H1 (cell line): ENCODE data around the gene IRF9. TPM values are rescaled to one million over a fixed set of nuclear protein-coding genes. Genes with fewer than 3 reads are reported as not detected.
A peak's percentile ranks its signal among the peaks of the same experiment; 100 is the strongest.

Experiments
- ASH2L ChIP-seq: fragments of 200-600, 300-600 bp; sonication (generic); IDR thresholded peaks from one replicate; pipeline ENCODE4 v1.7.1; 2017; ENCODE audit warnings: low read length
- CBX5 ChIP-seq: fragments of 300-800, 300-1000 bp; sonication (generic); IDR thresholded peaks from 2 replicates; pipeline ENCODE4 v1.7.1; 2016; ENCODE audit warnings: antibody characterized with exemption, low read length, low read depth
- CTBP2 ChIP-seq: IDR thresholded peaks from 2 replicates; pipeline ENCODE4 v1.7.0; 2011; ENCODE audit warnings: borderline replicate concordance, mild to moderate bottlenecking, moderate library complexity, mixed read lengths, low read length; ENCODE audit not compliant: insufficient read depth, insufficient read length
- EP300 ChIP-seq, 2 experiments: IDR thresholded peaks; 1 replicate in 1 of 2; 2 replicates in 1 of 2; pipeline ENCODE4 v1.6.1; 2011 to 2012; ENCODE audit warnings: low read depth in 2 of 2, low read length in 2 of 2, mild to moderate bottlenecking in 2 of 2, borderline replicate concordance in 1 of 2, inconsistent platforms in 1 of 2, moderate library complexity in 1 of 2
- EZH2 ChIP-seq: fragments of 200-600 bp; sonication (generic); IDR thresholded peaks from 2 replicates; pipeline ENCODE4 v1.7.1; 2012; ENCODE audit warnings: low read depth, mild to moderate bottlenecking, moderate library complexity, low read length, inconsistent platforms; ENCODE audit not compliant: severe bottlenecking
- FOSL1 ChIP-seq: IDR thresholded peaks from 2 replicates; pipeline ENCODE4 v1.6.1; 2011; ENCODE audit warnings: mild to moderate bottlenecking, low read depth, low read length, moderate library complexity; ENCODE audit not compliant: insufficient read depth
- JUND ChIP-seq: IDR thresholded peaks from 2 replicates; pipeline ENCODE4 v1.6.1; 2011; ENCODE audit warnings: mild to moderate bottlenecking, improper control_type of control experiment, low read length
- MAX ChIP-seq: IDR thresholded peaks from 2 replicates; pipeline ENCODE4 v1.6.1; 2012; ENCODE audit warnings: inconsistent platforms
- NANOG ChIP-seq: IDR thresholded peaks from 2 replicates; pipeline ENCODE4 v1.6.1; 2011; ENCODE audit warnings: low read length, low read depth, mild to moderate bottlenecking, inconsistent platforms; ENCODE audit not compliant: insufficient read depth, poor library complexity, severe bottlenecking
- PHF8 ChIP-seq: fragments of 200-600 bp; sonication (generic); conservative IDR thresholded peaks from 2 replicates; pipeline ENCODE4 v1.7.1; 2012; ENCODE audit warnings: low read depth, mild to moderate bottlenecking, inconsistent platforms, low read length, moderate library complexity
- POLR2AphosphoS5 ChIP-seq: IDR thresholded peaks from 2 replicates; pipeline ENCODE4 v1.6.1; 2011; ENCODE audit warnings: low read depth, low read length
- RBBP5 ChIP-seq: IDR thresholded peaks from 2 replicates; pipeline ENCODE4 v1.7.1; 2012; ENCODE audit warnings: low read depth, mild to moderate bottlenecking, inconsistent platforms, low read length, moderate library complexity, borderline replicate concordance
- RNF2 ChIP-seq: fragments of 200-900, 300-1000 bp; sonication (generic); IDR thresholded peaks from 2 replicates; pipeline ENCODE4 v1.7.1; 2016; ENCODE audit warnings: borderline replicate concordance, low read depth, mild to moderate bottlenecking, antibody characterized with exemption, low read length; ENCODE audit not compliant: poor library complexity, severe bottlenecking; ENCODE audit errors: missing control alignments
- SAP30 ChIP-seq: fragments of 300-600 bp; sonication (generic); IDR thresholded peaks from 2 replicates; pipeline ENCODE4 v1.7.1; 2012; ENCODE audit warnings: low read length, moderate library complexity, mild to moderate bottlenecking, inconsistent platforms; ENCODE audit not compliant: insufficient read depth, insufficient replicate concordance
- TAF7 ChIP-seq: optimal IDR thresholded peaks from 2 replicates; pipeline ENCODE3; 2011; ENCODE audit warnings: low read depth, mild to moderate bottlenecking, inconsistent platforms, low read length, moderate library complexity, borderline replicate concordance
- TBP ChIP-seq: IDR thresholded peaks from 2 replicates; pipeline ENCODE4 v1.6.1; 2011; ENCODE audit warnings: low read depth, low read length, improper control_type of control experiment
- polyA plus RNA-seq, 7 experiments: library from polyadenylated mRNA; depleted of rRNA in 3 of 7; stranded (reverse) in 5 of 7; unstranded in 2 of 7; fragments of >200 nt in 5 of 7; fragments of 200-250 nt in 2 of 7; gene quantifications; 1 replicate in 5 of 7; 2 replicates in 1 of 7; 4 replicates in 1 of 7; pipeline versions ENCODE4 v1.2.1 to v1.2.3, GENCODE V29; 2011 to 2013; ENCODE audit warnings: missing spikeins in 2 of 7, mixed read lengths in 2 of 7
- total RNA-seq: library from RNA; stranded (reverse); fragmentation: NEBNext Ultra II Directional; extraction: Animal tissue kit (Norgen Biotek cat#: 25700); gene quantifications from 2 replicates; pipeline ENCODE4 v1.2.1, GENCODE V29; 2021
- TF ChIP-seq, protein P1 (sequence below), 3 experiments: IDR thresholded peaks; 1 replicate in 2 of 3; 2 replicates in 1 of 3; pipeline versions ENCODE4 v1.5.1 to v1.6.1; 2011; ENCODE audit warnings: low read length in 3 of 3, mild to moderate bottlenecking in 3 of 3, inconsistent platforms in 2 of 3, low read depth in 1 of 3, moderate library complexity in 1 of 3; ENCODE audit not compliant: insufficient read depth in 1 of 3; ENCODE audit errors: control extremely low read depth in 1 of 3

The IRF9 gene
- total and polyA plus RNA-seq, 2 of the 8 experiments (the other 6 are each of a cell fraction or from before 2014, with no cell fraction given) = 11.4 to 13.2 TPM

DNA sequence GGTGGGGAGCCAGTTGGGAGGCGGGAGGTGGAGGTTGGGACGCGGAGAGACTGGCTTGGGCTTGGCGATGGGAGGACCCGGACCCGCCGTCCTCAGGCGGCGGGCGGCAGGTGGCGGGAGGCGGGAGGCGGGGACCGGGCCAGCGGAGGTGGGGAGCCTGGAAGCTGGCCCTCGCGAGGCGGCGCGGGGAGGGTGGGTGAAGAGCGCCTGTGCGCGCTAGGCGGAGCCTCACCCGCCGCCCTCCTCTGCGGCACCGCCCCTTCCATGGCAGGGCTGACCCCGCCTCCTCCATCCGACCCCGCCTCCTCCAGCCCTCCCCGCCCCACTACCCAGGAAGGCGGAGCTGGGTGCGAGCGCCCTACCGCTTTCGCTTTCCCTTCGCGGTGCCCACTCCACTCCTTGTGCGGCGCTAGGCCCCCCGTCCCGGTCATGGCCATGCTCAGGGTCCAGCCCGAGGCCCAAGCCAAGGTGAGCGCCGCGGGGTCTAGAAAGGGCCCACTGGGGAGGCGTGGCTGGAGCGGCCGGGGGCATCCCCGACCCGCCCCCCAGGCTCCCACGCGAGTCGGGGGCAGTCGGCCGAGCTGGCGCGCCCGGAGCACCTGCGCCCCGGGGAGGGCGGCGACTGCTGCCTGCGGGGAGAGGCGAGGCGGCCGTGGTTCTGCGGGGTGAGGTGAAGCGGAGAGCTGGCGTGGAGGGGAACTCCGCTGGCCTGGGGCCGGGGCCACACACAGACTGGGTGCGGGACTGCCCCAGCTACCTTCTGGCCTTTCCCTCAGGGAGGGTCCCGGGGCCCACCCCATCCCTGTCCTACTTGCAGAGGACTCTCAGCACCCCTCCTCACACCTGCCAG is 25.0 kb upstream of the IRF9 start, which contains the start of gene PSME1 (continued):
- TF ChIP-seq NANOG = no peak
- no peak for TF ChIP-seq MAX
- TF ChIP-seq CBX5 = no peak
- no peak for TF ChIP-seq JUND
- TF ChIP-seq RBBP5 = no peak; the same call in 1 of the 2 replicates
- no peak for TF ChIP-seq CTBP2
- no peak for TF ChIP-seq SAP30
- TF ChIP-seq, protein P1, sequence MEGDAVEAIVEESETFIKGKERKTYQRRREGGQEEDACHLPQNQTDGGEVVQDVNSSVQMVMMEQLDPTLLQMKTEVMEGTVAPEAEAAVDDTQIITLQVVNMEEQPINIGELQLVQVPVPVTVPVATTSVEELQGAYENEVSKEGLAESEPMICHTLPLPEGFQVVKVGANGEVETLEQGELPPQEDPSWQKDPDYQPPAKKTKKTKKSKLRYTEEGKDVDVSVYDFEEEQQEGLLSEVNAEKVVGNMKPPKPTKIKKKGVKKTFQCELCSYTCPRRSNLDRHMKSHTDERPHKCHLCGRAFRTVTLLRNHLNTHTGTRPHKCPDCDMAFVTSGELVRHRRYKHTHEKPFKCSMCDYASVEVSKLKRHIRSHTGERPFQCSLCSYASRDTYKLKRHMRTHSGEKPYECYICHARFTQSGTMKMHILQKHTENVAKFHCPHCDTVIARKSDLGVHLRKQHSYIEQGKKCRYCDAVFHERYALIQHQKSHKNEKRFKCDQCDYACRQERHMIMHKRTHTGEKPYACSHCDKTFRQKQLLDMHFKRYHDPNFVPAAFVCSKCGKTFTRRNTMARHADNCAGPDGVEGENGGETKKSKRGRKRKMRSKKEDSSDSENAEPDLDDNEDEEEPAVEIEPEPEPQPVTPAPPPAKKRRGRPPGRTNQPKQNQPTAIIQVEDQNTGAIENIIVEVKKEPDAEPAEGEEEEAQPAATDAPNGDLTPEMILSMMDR (IDR thresholded peaks at IDR 0.05; ENCODE audit: control extremely low read depth in 1 of 3, insufficient read depth in 1 of 3, low read depth in 1 of 3, low read length in 3 of 3) = no peak
- no peak for TF ChIP-seq TAF7
- peak; percentile 81 for TF ChIP-seq TBP
- TF ChIP-seq EP300 (IDR thresholded peaks at IDR 0.05; ENCODE audit: borderline replicate concordance in 1 of 2, low read depth in 2 of 2, low read length in 2 of 2) = no peak
- peak; percentile 44; the same call in 1 of the 2 replicates for TF ChIP-seq PHF8
- no peak for TF ChIP-seq FOSL1
- peak; percentile 36 for TF ChIP-seq ASH2L
- peak; percentile 34; the same call in 1 of the 2 replicates for TF ChIP-seq POLR2AphosphoS5
- no peak for TF ChIP-seq RNF2
- TF ChIP-seq EZH2 = no peak
